T-helper 2 cell treated with Interferon-gamma antibody and Interleukin-4, amounts not matched to agents 5 μg/mL and 100 μg/mL, for 36 hours (primary cell): ENCODE results near the gene SH3BGRL3.
"Not testable (repeated sequence)": the region's sequence is repeated elsewhere in the genome, so short reads cannot be mapped to it uniquely, and the experiment has no call there.

Source experiments
- DNase-seq: peaks from one replicate; pipeline ENCODE4 v3.0.0; 2021; ENCODE audit warnings: low spot score
- H3K27ac Mint-ChIP-seq: one replicate; pipeline ENCODE4 v1.8.0; 2021; ENCODE audit warnings: mild to moderate bottlenecking, mixed read lengths
- H3K27me3 Mint-ChIP-seq: one replicate; pipeline ENCODE4 v1.8.0; 2021; ENCODE audit warnings: low read depth, mixed read lengths
- H3K36me3 Mint-ChIP-seq: one replicate; pipeline ENCODE4 v1.8.0; 2021; ENCODE audit warnings: low read depth, mixed read lengths
- H3K4me1 Mint-ChIP-seq: one replicate; pipeline ENCODE4 v1.8.0; 2021; ENCODE audit warnings: low read depth, mixed read lengths
- H3K4me3 Mint-ChIP-seq: one replicate; pipeline ENCODE4 v1.8.0; 2022; ENCODE audit warnings: mild to moderate bottlenecking, moderate library complexity, mixed read lengths
- H3K9me3 Mint-ChIP-seq: one replicate; pipeline ENCODE4 v1.8.0; 2021; ENCODE audit warnings: mixed read lengths

SH3BGRL3 gene

DNA sequence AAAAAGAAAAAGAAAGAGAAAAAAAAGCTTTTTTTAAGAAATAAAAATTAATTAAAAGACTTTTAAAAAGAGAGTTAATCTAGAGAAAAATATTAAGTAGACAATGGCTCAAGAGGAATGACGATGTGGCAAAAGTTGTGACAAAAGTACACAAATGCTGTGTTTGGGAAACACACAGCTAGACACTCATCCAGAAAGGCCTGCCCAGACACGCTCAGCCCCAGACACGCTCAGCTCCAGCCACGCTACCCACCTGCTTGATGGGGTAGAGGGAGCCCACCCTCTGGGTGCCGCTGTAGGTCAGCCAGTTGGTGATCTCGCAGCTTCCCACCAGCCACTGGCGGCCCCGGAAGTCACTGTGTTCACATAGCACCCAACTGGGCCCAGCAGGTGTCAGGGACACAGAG, 48.1 kb downstream of the SH3BGRL3 start:
- Mint-ChIP-seq H3K27ac (no peak overlapping the region), H3K4me3 (no peak overlapping the region), H3K9me3 (no peaks in the 10 kb centered on the region), H3K4me1 (peaks cover 1% of the 10 kb centered on the region), H3K36me3 (peaks cover 13% of the 10 kb centered on the region), H3K27me3 (peaks cover 4% of the 10 kb centered on the region)
- DNase-seq, result no peak

DNA sequence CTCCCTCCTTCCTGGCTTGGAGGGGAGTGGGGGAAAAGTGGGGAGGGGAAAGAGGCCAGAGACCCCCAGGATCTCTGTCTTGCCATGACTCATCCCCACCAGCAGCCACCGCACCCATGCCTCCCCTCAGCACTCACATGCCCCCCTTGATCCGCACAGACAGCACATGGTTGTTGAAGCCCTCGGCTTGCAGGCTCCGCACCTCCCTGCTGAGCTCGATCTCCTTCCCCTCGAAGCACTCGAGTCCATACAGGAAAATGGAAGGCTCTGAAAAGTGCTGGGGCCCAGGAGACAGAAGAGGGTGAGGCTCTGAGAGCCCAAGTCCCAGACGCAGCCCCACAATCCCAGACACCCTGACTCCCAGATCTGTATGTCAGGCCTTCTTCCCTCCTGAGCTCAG, 48.7 kb downstream of the SH3BGRL3 start:
- no peaks in the 10 kb centered on the region for H3K9me3 Mint-ChIP-seq
- H3K27me3 Mint-ChIP-seq, result peaks cover 4% of the 10 kb centered on the region
- H3K4me1 Mint-ChIP-seq, result no peaks in the 10 kb centered on the region
- no peak for DNase-seq
- H3K27ac Mint-ChIP-seq, result no peak overlapping the region
- H3K4me3 Mint-ChIP-seq, result no peak overlapping the region
- peaks cover 9% of the 10 kb centered on the region for H3K36me3 Mint-ChIP-seq

GRCh38 chr1:26329380-26329779, 49.5 kb downstream of the SH3BGRL3 start:
- not testable (repeated sequence) for H3K36me3 Mint-ChIP-seq, H3K4me3 Mint-ChIP-seq, H3K27me3 Mint-ChIP-seq, H3K4me1 Mint-ChIP-seq, DNase-seq, H3K27ac Mint-ChIP-seq, H3K9me3 Mint-ChIP-seq

- no peaks in the 10 kb centered on the region for H3K4me1 Mint-ChIP-seq
- no peaks in the 10 kb centered on the region for H3K9me3 Mint-ChIP-seq
- H3K4me3 Mint-ChIP-seq, result no peak overlapping the region
- H3K27me3 Mint-ChIP-seq, result peaks cover 13% of the 10 kb centered on the region
- no peak for DNase-seq
- H3K27ac Mint-ChIP-seq, result no peak overlapping the region
- H3K36me3 Mint-ChIP-seq, result peaks cover 2% of the 10 kb centered on the region
Observed at GRCh38 chr1:26330276-26330675, 50.4 kb downstream of the SH3BGRL3 start.
